Measurements from ENCODE around the gene IRAG1.

The IRAG1 gene

GRCh38 chr11:10716122-10716521 is 22.6 kb upstream of the IRAG1 start:
- no peak overlapping the region for H3K4me3 ChIP-seq (ENCODE audit: low read depth, low read length)
- in situ Hi-C loops (cut with HindIII; ENCODE audit: low pct_ligation_motif_present, low sequenced_read_pairs), result no loop called here
- H3K27ac ChIP-seq, result no peak overlapping the region
- TF ChIP-seq CTCF (IDR thresholded peaks at IDR 0.05; ENCODE audit: low read depth, low read length, missing control alignments), result no peak
- DNase-seq, result peak; percentile 75
- no peaks in the 10 kb centered on the region for H3K36me3 ChIP-seq (replicated peaks)
- no peaks in the 10 kb centered on the region for H3K27me3 ChIP-seq (replicated peaks)

DNA sequence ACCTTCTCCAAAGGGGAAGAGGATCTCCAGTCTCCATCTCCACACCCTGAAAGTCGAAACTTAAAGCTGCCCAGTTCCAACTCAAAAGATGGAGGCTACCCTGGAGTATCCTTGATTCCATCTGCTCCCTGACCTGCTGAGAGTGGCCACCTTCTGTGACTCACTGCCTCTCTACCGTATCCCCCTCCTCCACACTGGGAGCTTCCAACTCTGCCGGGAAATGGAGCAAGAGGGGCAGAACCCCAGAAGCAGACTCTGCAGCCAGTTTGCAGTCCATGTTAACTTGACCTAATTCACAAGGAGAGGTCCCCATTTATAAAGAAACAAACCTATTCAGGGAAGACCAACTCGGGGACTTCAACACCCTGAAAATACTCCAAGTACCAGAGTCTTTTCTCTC is 22.0 kb upstream of the IRAG1 start:
- no peak for DNase-seq
- Histone ChIP-seq H3K4me3 (ENCODE audit: low read depth, low read length) (no peak overlapping the region), H3K27me3 (replicated peaks) (no peaks in the 10 kb centered on the region), H3K27ac (no peak overlapping the region), H3K36me3 (replicated peaks) (no peaks in the 10 kb centered on the region)
- TF ChIP-seq CTCF (IDR thresholded peaks at IDR 0.05; ENCODE audit: low read depth, low read length, missing control alignments), result no peak
- in situ Hi-C loops (cut with HindIII; ENCODE audit: low pct_ligation_motif_present, low sequenced_read_pairs), result no loop called here

- in situ Hi-C loops (cut with HindIII; ENCODE audit: low pct_ligation_motif_present, low sequenced_read_pairs), result no loop called here
Observed at GRCh38 chr11:10709299-10710086, 15.9 kb upstream of the IRAG1 start.

DNA sequence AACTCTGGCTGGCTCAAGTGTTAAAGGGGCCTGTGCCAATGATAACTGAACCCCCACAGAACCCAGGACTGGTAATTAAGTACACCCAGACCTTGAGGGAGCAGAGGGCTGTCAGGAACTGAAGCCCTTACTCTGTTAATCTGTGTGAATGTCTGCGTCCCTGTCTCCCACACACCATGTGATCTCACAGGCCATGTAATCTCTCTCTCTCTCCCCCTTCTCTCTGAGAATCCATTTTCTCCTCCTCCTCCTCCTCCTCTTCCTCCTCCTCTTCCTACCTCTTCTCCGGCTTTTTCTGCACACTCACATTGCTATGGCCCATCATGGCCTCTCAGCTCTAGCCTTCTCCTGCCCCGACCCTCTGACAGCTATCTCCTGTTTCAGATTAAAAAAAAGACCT is 14.6 kb upstream of the IRAG1 start:
- Histone ChIP-seq H3K27ac (no peak overlapping the region), H3K4me3 (ENCODE audit: low read depth, low read length) (no peak overlapping the region), H3K27me3 (replicated peaks) (no peaks in the 10 kb centered on the region), H3K36me3 (replicated peaks) (no peaks in the 10 kb centered on the region)
- DNase-seq, result no peak
- in situ Hi-C loops (cut with HindIII; ENCODE audit: low pct_ligation_motif_present, low sequenced_read_pairs), result no loop called here
- no peak for TF ChIP-seq CTCF (IDR thresholded peaks at IDR 0.05; ENCODE audit: low read depth, low read length, missing control alignments)

More at GRCh38 chr11:10709299-10710086, 15.9 kb upstream of the IRAG1 start:
- no peak for TF ChIP-seq CTCF (IDR thresholded peaks at IDR 0.05; ENCODE audit: low read depth, low read length, missing control alignments)
- no peak for DNase-seq
- Histone ChIP-seq H3K4me3 (ENCODE audit: low read depth, low read length) (no peak overlapping the region), H3K36me3 (replicated peaks) (no peaks in the 10 kb centered on the region), H3K27me3 (replicated peaks) (no peaks in the 10 kb centered on the region), H3K27ac (no peak overlapping the region)

DNA sequence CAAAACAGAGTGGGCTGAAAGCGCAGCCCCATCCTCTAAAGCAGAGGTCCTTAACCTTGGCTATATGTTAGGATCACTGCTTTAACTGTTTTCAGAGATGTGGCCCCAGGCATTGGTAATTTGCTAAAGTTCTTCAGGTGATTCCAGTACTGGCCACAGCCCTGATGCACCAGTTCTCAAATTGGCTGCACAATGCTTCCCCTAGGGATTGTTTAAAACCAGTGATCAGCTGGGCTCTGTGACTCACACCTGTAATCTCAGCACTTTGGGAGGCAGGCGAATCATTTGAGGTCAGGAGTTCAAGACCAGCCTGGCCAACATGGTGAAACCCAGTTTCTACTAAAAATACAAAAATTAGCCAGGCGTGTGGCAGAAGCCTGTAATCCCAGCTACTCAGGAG is 8.4 kb upstream of the IRAG1 start:
- in situ Hi-C loops (cut with HindIII; ENCODE audit: low pct_ligation_motif_present, low sequenced_read_pairs), result no loop called here
- H3K4me3 ChIP-seq (ENCODE audit: low read depth, low read length), result no peak overlapping the region
- no peaks in the 10 kb centered on the region for H3K27me3 ChIP-seq (replicated peaks)
- TF ChIP-seq CTCF (IDR thresholded peaks at IDR 0.05; ENCODE audit: low read depth, low read length, missing control alignments), result no peak
- H3K36me3 ChIP-seq (replicated peaks), result no peaks in the 10 kb centered on the region
- DNase-seq, result peak; percentile 9
- H3K27ac ChIP-seq, result no peak overlapping the region

DNA sequence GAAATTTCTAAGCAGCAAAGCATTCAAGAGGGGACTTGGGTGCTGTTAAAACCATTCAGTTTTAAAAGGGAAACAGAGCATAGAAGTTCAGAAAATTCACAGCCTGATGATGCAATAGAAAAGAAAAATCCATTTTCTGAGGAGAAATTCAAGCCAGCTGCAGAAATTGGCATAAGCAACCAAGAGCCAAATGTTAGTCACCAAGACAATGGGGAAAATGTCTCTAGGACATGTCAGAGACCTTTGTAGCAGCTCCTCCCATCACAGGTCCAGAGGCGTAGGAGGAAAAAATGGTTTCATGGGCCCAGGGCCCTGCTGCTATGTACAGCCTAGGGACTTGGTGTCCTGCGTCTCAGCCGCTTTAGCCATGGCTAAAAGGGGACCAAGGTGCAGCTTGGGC is 5.5 kb upstream of the IRAG1 start:
- no peak overlapping the region for H3K27ac ChIP-seq
- H3K27me3 ChIP-seq (replicated peaks), result no peaks in the 10 kb centered on the region
- no peaks in the 10 kb centered on the region for H3K36me3 ChIP-seq (replicated peaks)
- in situ Hi-C loops (cut with HindIII; ENCODE audit: low pct_ligation_motif_present, low sequenced_read_pairs), result no loop called here
- H3K4me3 ChIP-seq (ENCODE audit: low read depth, low read length), result no peak overlapping the region
- DNase-seq, result no peak
- TF ChIP-seq CTCF (IDR thresholded peaks at IDR 0.05; ENCODE audit: low read depth, low read length, missing control alignments), result no peak

Measured in brain microvascular endothelial cell (primary cell).